OCI-LY7 (cell line): ENCODE results near the gene PYGB. TPM values are rescaled to one million over a fixed set of nuclear protein-coding genes. Genes with fewer than 3 reads are reported as not detected.

Experiments
- BruUV-seq: library from RNA; stranded (reverse); fragments of 400-500 nt; replicated peaks from 2 replicates; lab custom pipeline; 2021; lab: Mats Ljungman, UMichigan
- CTCF ChIA-PET: fragments of 300-600 bp; sonication (Branson Sonifier 250); formaldehyde crosslinking; loops from one replicate; lab custom pipeline; 2022; ENCODE audit warnings: antibody characterized with exemption; ENCODE audit not compliant: unreplicated experiment; lab: Charles Lee
- POLR2A ChIA-PET: fragments of 300-600 bp; sonication (Branson Sonifier 250); formaldehyde crosslinking; loops from one replicate; lab custom pipeline; 2022; ENCODE audit warnings: antibody characterized with exemption; lab: Charles Lee
- DNase-seq: peaks from one replicate; pipeline ENCODE4 v3.0.0-alpha.2; 2015; ENCODE audit warnings: low spot score
- H2AFZ ChIP-seq: fragments of 200-600 bp; sonication (generic), shearing (Covaris generic); 2 replicates; pipeline ENCODE4 v1.6.1; 2014; ENCODE audit warnings: mild to moderate bottlenecking, antibody characterized with exemption, low read length, moderate library complexity
- H3K27ac ChIP-seq: fragments of 200-600 bp; sonication (generic); 2 replicates; pipeline ENCODE4 v1.5.1; 2014; ENCODE audit warnings: mixed run types, low read depth, mild to moderate bottlenecking, moderate library complexity, low read length, inconsistent platforms; ENCODE audit not compliant: poor library complexity, severe bottlenecking
- H3K36me3 ChIP-seq: fragments of 200-600 bp; sonication (generic); 2 replicates; pipeline ENCODE4 v1.6.1; 2014; ENCODE audit warnings: mild to moderate bottlenecking, antibody characterized with exemption, low read length, moderate library complexity, mixed read lengths; ENCODE audit not compliant: insufficient read depth
- H3K4me1 ChIP-seq: fragments of 200-600 bp; sonication (generic); 2 replicates; pipeline ENCODE4 v1.5.1; 2014; ENCODE audit warnings: mild to moderate bottlenecking, low read length; ENCODE audit not compliant: insufficient read depth, poor library complexity, severe bottlenecking
- H3K4me2 ChIP-seq: fragments of 200-600 bp; sonication (generic); 2 replicates; pipeline ENCODE4 v1.6.1; 2014; ENCODE audit warnings: mild to moderate bottlenecking, low read length
- H3K4me3 ChIP-seq: fragments of 200-600 bp; sonication (generic); 2 replicates; pipeline ENCODE4 v1.5.1; 2014; ENCODE audit warnings: mild to moderate bottlenecking, low read depth, low read length; ENCODE audit not compliant: poor library complexity, severe bottlenecking
- H3K79me2 ChIP-seq: fragments of 200-600 bp; sonication (generic); 2 replicates; pipeline ENCODE4 v1.6.1; 2016; ENCODE audit warnings: low read depth, mild to moderate bottlenecking, low read length, moderate library complexity, mixed read lengths; ENCODE audit not compliant: insufficient read depth
- H3K9me2 ChIP-seq: fragments of 200-600 bp; sonication (generic); 2 replicates; pipeline ENCODE4 v1.6.1; 2016; ENCODE audit warnings: mild to moderate bottlenecking, low read length, mixed read lengths; ENCODE audit not compliant: insufficient read depth
- H3K9me3 ChIP-seq: fragments of 200-600 bp; sonication (generic); 2 replicates; pipeline ENCODE4 v1.6.1; 2014; ENCODE audit warnings: mild to moderate bottlenecking, mixed run types, low read length, mixed read lengths
- H4K20me1 ChIP-seq: fragments of 200-600 bp; sonication (generic); 2 replicates; pipeline ENCODE4 v1.6.1; 2014; ENCODE audit warnings: mild to moderate bottlenecking, antibody characterized with exemption, low read length, moderate library complexity, mixed read lengths; ENCODE audit not compliant: insufficient read depth
- CTCF ChIP-seq: fragments of 200-600 bp; sonication (generic); conservative IDR thresholded peaks from 2 replicates; pipeline ENCODE4 v1.5.1; 2014; ENCODE audit warnings: mild to moderate bottlenecking, antibody characterized with exemption, low read length, moderate library complexity, mixed read lengths
- EZH2phosphoT487 ChIP-seq: fragments of 200-600 bp; sonication (generic); IDR thresholded peaks from 2 replicates; pipeline ENCODE4 v1.6.1; 2018; ENCODE audit warnings: low read depth, borderline replicate concordance, mild to moderate bottlenecking, mixed run types, antibody characterized with exemption, low read length, moderate library complexity, mixed read lengths
- intact Hi-C: fragments of 100-400 bp; cut with micrococcal nuclease; formaldehyde crosslinking; loops from one replicate; pipeline ENCODE4 v1.10.0; 2022; ENCODE audit not compliant: unreplicated experiment
- total RNA-seq, 2 experiments: library from RNA; depleted of rRNA in 1 of 2; stranded (reverse); fragments of >200 nt in 1 of 2; shearing (Covaris generic) in 1 of 2; gene quantifications; 2 replicates each; pipeline ENCODE4 v1.2.3, GENCODE V29; 2014 to 2022

Gene PYGB
- total RNA-seq, 2 experiments from 2014 or later = 4.9 to 7.0 TPM

- CTCF ChIA-PET = no interaction called here
These were observed 91.7 kb downstream of the PYGB start for GRCh38 chr20:25339608-25340007.

GRCh38 chr20:25340380-25340779 lies 92.5 kb downstream of the PYGB start:
- H3K9me3 ChIP-seq = no peaks in the 10 kb centered on the region
- no peaks in the 10 kb centered on the region for H3K4me1 ChIP-seq
- H4K20me1 ChIP-seq = 0 out of 2 replicates have a peak, but pooled peaks cover 8% of the 10 kb centered on the region
- no TSS peak for BruUV-seq
- CTCF ChIA-PET = no interaction called here
- no peak overlapping the region for H3K27ac ChIP-seq
- H3K36me3 ChIP-seq = no peaks in the 10 kb centered on the region
- DNase-seq = no peak
- TF ChIP-seq EZH2phosphoT487 = no peak
- no peak for TF ChIP-seq CTCF
- intact Hi-C loops = no loop called here
- no peaks in the 10 kb centered on the region for H3K79me2 ChIP-seq
- POLR2A ChIA-PET = no interaction called here
- no peak overlapping the region for H2AFZ ChIP-seq
- H3K9me2 ChIP-seq = no peaks in the 10 kb centered on the region
- no peak overlapping the region for H3K4me2 ChIP-seq
- H3K4me3 ChIP-seq = no peak overlapping the region

More at GRCh38 chr20:25339608-25340007, 91.7 kb downstream of the PYGB start:
- no TSS peak for BruUV-seq
- Histone ChIP-seq H3K4me3 (no peak overlapping the region), H3K79me2 (no peaks in the 10 kb centered on the region), H3K9me3 (no peaks in the 10 kb centered on the region), H3K4me2 (no peak overlapping the region), H3K4me1 (no peaks in the 10 kb centered on the region), H4K20me1 (0 out of 2 replicates have a peak, but pooled peaks cover 8% of the 10 kb centered on the region), H3K27ac (no peak overlapping the region), H3K9me2 (no peaks in the 10 kb centered on the region), H3K36me3 (no peaks in the 10 kb centered on the region), H2AFZ (no peak overlapping the region)
- no peak for TF ChIP-seq CTCF
- TF ChIP-seq EZH2phosphoT487 = no peak
- intact Hi-C loops = no loop called here
- no peak for DNase-seq
- POLR2A ChIA-PET = no interaction called here
